Measurements from ENCODE around the gene BNIP5.

BNIP5 gene

GRCh38 chr6:36296240-36296639 is 40.4 kb downstream of the BNIP5 start:
- no peak for FAIRE-seq
- DNase-seq (ENCODE audit: insufficient read length, low spot score): no peak
- no peak for TF ChIP-seq CTCF (IDR thresholded peaks at IDR 0.05; ENCODE audit: insufficient read depth, missing control alignments)

DNA sequence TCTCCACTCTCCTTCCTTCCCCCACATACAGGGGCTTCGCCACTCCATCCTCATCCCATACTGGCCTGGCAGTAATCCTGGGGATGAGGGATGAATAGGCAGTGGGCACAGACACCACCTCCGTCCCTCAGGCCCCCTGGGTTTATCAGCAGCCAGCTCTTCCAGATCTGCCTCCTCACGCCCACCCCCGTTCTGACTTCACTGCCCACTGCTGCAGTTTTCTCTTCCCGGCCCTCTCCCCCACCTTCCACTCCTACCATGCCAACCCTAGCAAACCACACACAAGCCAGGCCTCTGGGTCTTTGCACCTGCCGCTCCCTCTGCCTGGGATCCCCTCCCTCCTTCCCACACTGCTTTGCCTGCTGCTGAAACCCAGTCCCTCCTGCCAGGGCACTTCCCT is 44.5 kb downstream of the BNIP5 start:
- DNase-seq (ENCODE audit: insufficient read length, low spot score): no peak
- FAIRE-seq: no peak
- TF ChIP-seq CTCF (IDR thresholded peaks at IDR 0.05; ENCODE audit: insufficient read depth, missing control alignments): no peak

- DNase-seq (ENCODE audit: insufficient read length, low spot score) (no peak), FAIRE-seq (no peak)
- no peak for TF ChIP-seq CTCF (IDR thresholded peaks at IDR 0.05; ENCODE audit: insufficient read depth, missing control alignments)
Measured at GRCh38 chr6:36290668-36291620, 45.7 kb downstream of the BNIP5 start.

DNA sequence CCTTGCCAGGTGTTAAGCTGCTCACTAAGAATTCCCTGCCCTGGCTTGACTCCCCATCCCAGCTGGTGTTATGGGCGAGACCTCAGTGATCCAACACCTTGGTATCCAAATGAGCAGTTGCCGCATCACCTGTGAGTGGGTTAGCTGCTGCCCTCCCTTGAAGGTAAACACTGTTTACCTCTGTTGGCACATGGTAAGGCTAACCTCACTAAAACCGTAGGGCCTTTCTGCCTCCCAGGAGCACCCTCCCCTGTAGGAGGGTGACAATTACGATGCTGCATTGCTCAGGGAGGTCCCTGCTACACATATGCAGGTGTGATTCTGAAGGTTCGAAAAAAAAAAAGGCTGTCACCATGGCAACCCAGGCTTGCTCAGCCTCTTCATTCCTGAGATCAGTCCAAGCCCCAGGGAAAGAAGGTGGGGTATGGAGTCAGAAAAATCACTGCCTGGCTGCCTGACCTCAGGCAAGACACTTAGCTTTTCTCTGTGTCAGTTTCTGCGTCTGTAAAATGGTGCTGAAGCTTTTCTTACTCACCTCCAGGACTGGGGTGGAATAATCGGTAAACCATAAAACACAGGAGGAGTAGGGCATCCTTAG is 47.3 kb downstream of the BNIP5 start:
- no peak for DNase-seq (ENCODE audit: insufficient read length, low spot score)
- no peak for TF ChIP-seq CTCF (IDR thresholded peaks at IDR 0.05; ENCODE audit: insufficient read depth, missing control alignments)
- no peak for FAIRE-seq

DNA sequence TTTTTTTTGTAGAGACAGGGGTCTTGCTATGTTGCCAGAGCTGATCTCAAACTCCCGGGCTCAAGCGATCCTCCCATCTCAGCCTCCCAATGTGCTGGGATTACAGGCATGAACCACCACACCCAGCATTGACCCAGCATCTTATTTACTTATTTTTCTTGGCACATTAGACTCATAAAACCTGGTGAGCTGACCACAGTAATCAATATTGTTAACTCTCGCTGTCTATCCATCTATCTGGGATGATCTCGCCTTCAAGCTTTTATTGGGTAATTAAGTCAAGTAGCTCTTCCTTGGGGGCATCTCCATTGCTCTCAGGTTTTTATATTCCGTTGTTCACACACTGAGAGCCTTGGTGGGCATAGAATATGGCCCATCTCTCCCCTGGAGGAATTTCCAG is 49.8 kb downstream of the BNIP5 start:
- DNase-seq (ENCODE audit: insufficient read length, low spot score) (no peak), FAIRE-seq (no peak)
- no peak for TF ChIP-seq CTCF (IDR thresholded peaks at IDR 0.05; ENCODE audit: insufficient read depth, missing control alignments)

GRCh38 chr6:36285797-36286196 is 50.9 kb downstream of the BNIP5 start:
- FAIRE-seq (no peak), DNase-seq (ENCODE audit: insufficient read length, low spot score) (no peak)
- no peak for TF ChIP-seq CTCF (IDR thresholded peaks at IDR 0.05; ENCODE audit: insufficient read depth, missing control alignments)

GRCh38 chr6:36285187-36285671 is 51.5 kb downstream of the BNIP5 start:
- no peak for TF ChIP-seq CTCF (IDR thresholded peaks at IDR 0.05; ENCODE audit: insufficient read depth, missing control alignments)
- FAIRE-seq: no peak
- no peak for DNase-seq (ENCODE audit: insufficient read length, low spot score)

Data from D721Med (cell line).